ENCODE measurements around the gene DHPS. TPM values are rescaled to one million over a fixed set of nuclear protein-coding genes. Genes with fewer than 3 reads are reported as not detected.

The DHPS gene
- polyA plus RNA-seq, 2 donors = 45.5 to 51.3 TPM

GRCh38 chr19:12695997-12696365, 14.3 kb upstream of the DHPS start:
- peak overlapping the region; percentile 62 to 80 for H3K4me3 ChIP-seq (ENCODE audit: low read depth in 1 of 2, low read length in 2 of 2)
- H3K4me1 ChIP-seq (ENCODE audit: control insufficient read depth in 2 of 2, insufficient read depth in 2 of 2, low read length in 1 of 2) = peaks cover 5 to 8% of the 10 kb centered on the region in 2 donors
- no peak overlapping the region for H3K27ac ChIP-seq (ENCODE audit: low read depth in 2 of 2, low read length in 1 of 2)
- WGBS, 2 donors = 2 to 3% methylated on average over 33 to 36 of the region's 36 CpGs
- no peaks in the 10 kb centered on the region for H3K27me3 ChIP-seq (ENCODE audit: control insufficient read depth in 1 of 2, insufficient read depth in 2 of 2, low read length in 2 of 2)
- no peaks in the 10 kb centered on the region for H3K9me3 ChIP-seq (ENCODE audit: control insufficient read depth in 2 of 2, insufficient read depth in 1 of 2, low read depth in 1 of 2, low read length in 1 of 2)
- H3K36me3 ChIP-seq (ENCODE audit: control insufficient read depth in 2 of 2, insufficient read depth in 2 of 2, low read length in 1 of 2) = peaks cover 7 to 9% of the 10 kb centered on the region in 2 donors

- no peaks in the 10 kb centered on the region for H3K27me3 ChIP-seq (ENCODE audit: control insufficient read depth in 1 of 2, insufficient read depth in 2 of 2, low read length in 2 of 2)
- 71 to 72% methylated on average over 1 of the region's 1 CpG for WGBS, 2 donors
- peak overlapping the region; percentile 62 to 80 for H3K4me3 ChIP-seq (ENCODE audit: low read depth in 1 of 2, low read length in 2 of 2)
Observed at GRCh38 chr19:12695514-12695913, 13.8 kb upstream of the DHPS start.

GRCh38 chr19:12695096-12695495, 13.4 kb upstream of the DHPS start:
- Histone ChIP-seq H3K4me1 (ENCODE audit: control insufficient read depth in 2 of 2, insufficient read depth in 2 of 2, low read length in 1 of 2) (peaks cover 5 to 8% of the 10 kb centered on the region in 2 donors), H3K27me3 (ENCODE audit: control insufficient read depth in 1 of 2, insufficient read depth in 2 of 2, low read length in 2 of 2) (no peaks in the 10 kb centered on the region), H3K36me3 (ENCODE audit: control insufficient read depth in 2 of 2, insufficient read depth in 2 of 2, low read length in 1 of 2) (peaks cover 0 to 3% of the 10 kb centered on the region in 2 donors), H3K27ac (ENCODE audit: low read depth in 2 of 2, low read length in 1 of 2) (no peak overlapping the region), H3K4me3 (ENCODE audit: low read depth in 1 of 2, low read length in 2 of 2) (no peak overlapping the region), H3K9me3 (ENCODE audit: control insufficient read depth in 2 of 2, insufficient read depth in 1 of 2, low read depth in 1 of 2, low read length in 1 of 2) (no peaks in the 10 kb centered on the region)
- WGBS, 2 donors = 70 to 79% methylated on average over 2 of the region's 2 CpGs

More at GRCh38 chr19:12695514-12695913, 13.8 kb upstream of the DHPS start:
- Histone ChIP-seq H3K9me3 (ENCODE audit: control insufficient read depth in 2 of 2, insufficient read depth in 1 of 2, low read depth in 1 of 2, low read length in 1 of 2) (no peaks in the 10 kb centered on the region), H3K27ac (ENCODE audit: low read depth in 2 of 2, low read length in 1 of 2) (no peak overlapping the region), H3K4me1 (ENCODE audit: control insufficient read depth in 2 of 2, insufficient read depth in 2 of 2, low read length in 1 of 2) (peaks cover 5 to 8% of the 10 kb centered on the region in 2 donors), H3K36me3 (ENCODE audit: control insufficient read depth in 2 of 2, insufficient read depth in 2 of 2, low read length in 1 of 2) (peaks cover 2 to 5% of the 10 kb centered on the region in 2 donors)

- H3K27me3 ChIP-seq (ENCODE audit: control insufficient read depth in 1 of 2, insufficient read depth in 2 of 2, low read length in 2 of 2) = no peaks in the 10 kb centered on the region
- 89 to 90% methylated on average over 16 of the region's 16 CpGs for WGBS, 2 donors
- H3K27ac ChIP-seq (ENCODE audit: low read depth in 2 of 2, low read length in 1 of 2) = no peak overlapping the region
- peaks cover 0 to 3% of the 10 kb centered on the region in 2 donors for H3K36me3 ChIP-seq (ENCODE audit: control insufficient read depth in 2 of 2, insufficient read depth in 2 of 2, low read length in 1 of 2)
- H3K4me3 ChIP-seq (ENCODE audit: low read depth in 1 of 2, low read length in 2 of 2) = no peak overlapping the region
- H3K4me1 ChIP-seq (ENCODE audit: control insufficient read depth in 2 of 2, insufficient read depth in 2 of 2, low read length in 1 of 2) = peaks cover 5 to 8% of the 10 kb centered on the region in 2 donors
- no peaks in the 10 kb centered on the region for H3K9me3 ChIP-seq (ENCODE audit: control insufficient read depth in 2 of 2, insufficient read depth in 1 of 2, low read depth in 1 of 2, low read length in 1 of 2)
Observed at GRCh38 chr19:12694641-12695040, 13.0 kb upstream of the DHPS start.

GRCh38 chr19:12692960-12693359, 11.3 kb upstream of the DHPS start:
- Histone ChIP-seq H3K4me1 (ENCODE audit: control insufficient read depth in 2 of 2, insufficient read depth in 2 of 2, low read length in 1 of 2) (peaks cover 5 to 8% of the 10 kb centered on the region in 2 donors), H3K27me3 (ENCODE audit: control insufficient read depth in 1 of 2, insufficient read depth in 2 of 2, low read length in 2 of 2) (no peaks in the 10 kb centered on the region), H3K36me3 (ENCODE audit: control insufficient read depth in 2 of 2, insufficient read depth in 2 of 2, low read length in 1 of 2) (peaks cover 0 to 8% of the 10 kb centered on the region in 2 donors), H3K4me3 (ENCODE audit: low read depth in 1 of 2, low read length in 2 of 2) (no peak overlapping the region), H3K9me3 (ENCODE audit: control insufficient read depth in 2 of 2, insufficient read depth in 1 of 2, low read depth in 1 of 2, low read length in 1 of 2) (no peaks in the 10 kb centered on the region), H3K27ac (ENCODE audit: low read depth in 2 of 2, low read length in 1 of 2) (no peak overlapping the region)
- 85 to 90% methylated on average over 5 of the region's 5 CpGs for WGBS, 2 donors

GRCh38 chr19:12689581-12690216, 8.0 kb upstream of the DHPS start:
- no peaks in the 10 kb centered on the region for H3K27me3 ChIP-seq (ENCODE audit: control insufficient read depth in 1 of 2, insufficient read depth in 2 of 2, low read length in 2 of 2)
- no peaks in the 10 kb centered on the region for H3K9me3 ChIP-seq (ENCODE audit: control insufficient read depth in 2 of 2, insufficient read depth in 1 of 2, low read depth in 1 of 2, low read length in 1 of 2)
- no peak overlapping the region for H3K4me3 ChIP-seq (ENCODE audit: low read depth in 1 of 2, low read length in 2 of 2)
- peaks cover 0 to 9% of the 10 kb centered on the region in 2 donors for H3K36me3 ChIP-seq (ENCODE audit: control insufficient read depth in 2 of 2, insufficient read depth in 2 of 2, low read length in 1 of 2)
- no peaks in the 10 kb centered on the region for H3K4me1 ChIP-seq (ENCODE audit: control insufficient read depth in 2 of 2, insufficient read depth in 2 of 2, low read length in 1 of 2)
- WGBS, 2 donors = 79 to 80% methylated on average over 25 to 26 of the region's 26 CpGs
- no peak overlapping the region for H3K27ac ChIP-seq (ENCODE audit: low read depth in 2 of 2, low read length in 1 of 2)

GRCh38 chr19:12689012-12689411, 7.3 kb upstream of the DHPS start:
- WGBS, 2 donors = 86 to 91% methylated on average over 12 of the region's 12 CpGs
- H3K36me3 ChIP-seq (ENCODE audit: control insufficient read depth in 2 of 2, insufficient read depth in 2 of 2, low read length in 1 of 2) = peaks cover 0 to 9% of the 10 kb centered on the region in 2 donors
- H3K9me3 ChIP-seq (ENCODE audit: control insufficient read depth in 2 of 2, insufficient read depth in 1 of 2, low read depth in 1 of 2, low read length in 1 of 2) = no peaks in the 10 kb centered on the region
- H3K4me1 ChIP-seq (ENCODE audit: control insufficient read depth in 2 of 2, insufficient read depth in 2 of 2, low read length in 1 of 2) = no peaks in the 10 kb centered on the region
- H3K4me3 ChIP-seq (ENCODE audit: low read depth in 1 of 2, low read length in 2 of 2) = no peak overlapping the region
- no peaks in the 10 kb centered on the region for H3K27me3 ChIP-seq (ENCODE audit: control insufficient read depth in 1 of 2, insufficient read depth in 2 of 2, low read length in 2 of 2)
- no peak overlapping the region for H3K27ac ChIP-seq (ENCODE audit: low read depth in 2 of 2, low read length in 1 of 2)

GRCh38 chr19:12687496-12688196, 6.0 kb upstream of the DHPS start, which contains the start of gene GNG14:
Gene GNG14 (plus strand): TSS chr19:12687998. CDS start chr19:12688049, 51 bp downstream.
- Histone ChIP-seq H3K4me1 (ENCODE audit: control insufficient read depth in 2 of 2, insufficient read depth in 2 of 2, low read length in 1 of 2) (no peaks in the 10 kb centered on the region), H3K27ac (ENCODE audit: low read depth in 2 of 2, low read length in 1 of 2) (no peak within 1 kb of the TSS), H3K36me3 (ENCODE audit: control insufficient read depth in 2 of 2, insufficient read depth in 2 of 2, low read length in 1 of 2) (peaks cover 0 to 7% of the 10 kb centered on the region in 2 donors), H3K27me3 (ENCODE audit: control insufficient read depth in 1 of 2, insufficient read depth in 2 of 2, low read length in 2 of 2) (no peaks in the 10 kb centered on the region), H3K4me3 (ENCODE audit: low read depth in 1 of 2, low read length in 2 of 2) (no peak within 1 kb of the TSS), H3K9me3 (ENCODE audit: control insufficient read depth in 2 of 2, insufficient read depth in 1 of 2, low read depth in 1 of 2, low read length in 1 of 2) (no peaks in the 10 kb centered on the region)
- WGBS, 2 donors = 85 to 88% methylated on average over 9 of the region's 9 CpGs

GRCh38 chr19:12685831-12686230, 4.2 kb upstream of the DHPS start:
- no peaks in the 10 kb centered on the region for H3K4me1 ChIP-seq (ENCODE audit: control insufficient read depth in 2 of 2, insufficient read depth in 2 of 2, low read length in 1 of 2)
- H3K4me3 ChIP-seq (ENCODE audit: low read depth in 1 of 2, low read length in 2 of 2) = no peak overlapping the region
- H3K9me3 ChIP-seq (ENCODE audit: control insufficient read depth in 2 of 2, insufficient read depth in 1 of 2, low read depth in 1 of 2, low read length in 1 of 2) = no peaks in the 10 kb centered on the region
- H3K36me3 ChIP-seq (ENCODE audit: control insufficient read depth in 2 of 2, insufficient read depth in 2 of 2, low read length in 1 of 2) = peaks cover 0 to 7% of the 10 kb centered on the region in 2 donors
- H3K27me3 ChIP-seq (ENCODE audit: control insufficient read depth in 1 of 2, insufficient read depth in 2 of 2, low read length in 2 of 2) = no peaks in the 10 kb centered on the region
- WGBS, 2 donors = 84 to 88% methylated on average over 3 of the region's 3 CpGs
- H3K27ac ChIP-seq (ENCODE audit: low read depth in 2 of 2, low read length in 1 of 2) = no peak overlapping the region
